GM21360 (cell line): Measurements from ENCODE around the gene SUSD1.
"Not testable (repeated sequence)": the region's sequence is repeated elsewhere in the genome, so short reads cannot be mapped to it uniquely, and the experiment has no call there.

Experiments
- ATAC-seq: cut with Tn5 transposase; IDR thresholded peaks from one replicate; pipeline ENCODE4 v1.9.1; 2021; ENCODE audit warnings: mild to moderate bottlenecking, moderate library complexity; ENCODE audit not compliant: unreplicated experiment

Gene SUSD1

GRCh38 chr9:112174222-112174964 lies 704 bp downstream of the SUSD1 start:
- peak; percentile 76 for ATAC-seq

DNA sequence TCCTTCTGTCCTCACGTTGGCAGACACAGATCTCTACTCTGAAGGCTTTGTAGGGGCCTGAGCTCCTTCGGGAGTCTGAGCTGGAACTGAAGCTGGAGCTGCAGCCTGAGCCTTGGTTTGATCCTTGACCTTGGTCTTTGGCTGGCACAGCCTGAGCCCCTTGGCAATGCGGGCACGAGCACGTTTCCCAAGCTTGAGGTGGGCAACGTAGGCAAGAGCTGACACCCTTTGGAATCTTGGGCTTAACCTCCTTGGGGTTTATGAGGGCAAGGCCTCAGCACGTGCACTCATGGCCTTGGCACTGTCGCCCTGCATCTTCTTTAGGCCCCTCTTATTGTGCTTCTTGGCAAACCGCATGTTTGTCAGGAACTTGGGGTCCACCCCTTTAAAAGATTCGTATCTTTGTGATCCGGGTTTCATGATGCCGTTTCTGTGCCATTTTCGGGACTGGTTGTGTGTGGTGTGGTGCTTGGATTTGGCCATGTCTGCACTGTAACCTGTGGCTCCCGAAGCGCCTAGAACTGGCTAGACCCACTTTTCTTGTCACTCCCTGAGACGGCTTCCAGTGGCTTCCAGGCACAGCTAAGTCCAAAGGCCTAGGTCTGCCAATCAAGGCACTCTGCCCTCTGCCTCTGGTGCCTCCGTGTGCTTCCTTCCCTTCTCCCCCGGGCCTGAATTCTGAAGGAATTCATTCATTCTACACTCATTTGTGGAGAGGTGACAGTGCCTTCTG lies 1.4 kb downstream of the SUSD1 start:
- no peak for ATAC-seq

- no peak for ATAC-seq
Observed at GRCh38 chr9:112170968-112171367, 4.1 kb downstream of the SUSD1 start.

- no peak for ATAC-seq
Observed at GRCh38 chr9:112170235-112170634, 4.9 kb downstream of the SUSD1 start.

DNA sequence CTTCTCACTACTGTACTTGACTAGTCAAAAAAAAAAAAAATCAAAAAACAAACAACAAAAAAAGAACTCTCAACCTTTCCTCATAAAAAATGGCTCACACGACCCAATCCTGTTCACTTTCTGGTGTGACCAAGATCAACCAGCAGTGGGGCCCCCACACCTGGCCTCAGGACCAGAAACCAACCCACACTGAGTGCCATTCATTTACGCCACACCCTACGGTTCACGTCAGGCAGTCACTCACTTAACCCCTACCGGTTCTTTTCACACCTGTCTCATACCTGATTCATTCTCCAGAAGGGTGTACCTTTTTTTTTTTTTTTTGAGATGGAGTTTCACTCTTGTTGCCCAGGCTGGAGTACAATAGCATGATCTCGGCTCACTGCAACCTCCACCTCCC lies 5.7 kb downstream of the SUSD1 start:
- ATAC-seq, result no peak

- no peak for ATAC-seq
Observed at GRCh38 chr9:112168197-112168596, 6.9 kb downstream of the SUSD1 start.

DNA sequence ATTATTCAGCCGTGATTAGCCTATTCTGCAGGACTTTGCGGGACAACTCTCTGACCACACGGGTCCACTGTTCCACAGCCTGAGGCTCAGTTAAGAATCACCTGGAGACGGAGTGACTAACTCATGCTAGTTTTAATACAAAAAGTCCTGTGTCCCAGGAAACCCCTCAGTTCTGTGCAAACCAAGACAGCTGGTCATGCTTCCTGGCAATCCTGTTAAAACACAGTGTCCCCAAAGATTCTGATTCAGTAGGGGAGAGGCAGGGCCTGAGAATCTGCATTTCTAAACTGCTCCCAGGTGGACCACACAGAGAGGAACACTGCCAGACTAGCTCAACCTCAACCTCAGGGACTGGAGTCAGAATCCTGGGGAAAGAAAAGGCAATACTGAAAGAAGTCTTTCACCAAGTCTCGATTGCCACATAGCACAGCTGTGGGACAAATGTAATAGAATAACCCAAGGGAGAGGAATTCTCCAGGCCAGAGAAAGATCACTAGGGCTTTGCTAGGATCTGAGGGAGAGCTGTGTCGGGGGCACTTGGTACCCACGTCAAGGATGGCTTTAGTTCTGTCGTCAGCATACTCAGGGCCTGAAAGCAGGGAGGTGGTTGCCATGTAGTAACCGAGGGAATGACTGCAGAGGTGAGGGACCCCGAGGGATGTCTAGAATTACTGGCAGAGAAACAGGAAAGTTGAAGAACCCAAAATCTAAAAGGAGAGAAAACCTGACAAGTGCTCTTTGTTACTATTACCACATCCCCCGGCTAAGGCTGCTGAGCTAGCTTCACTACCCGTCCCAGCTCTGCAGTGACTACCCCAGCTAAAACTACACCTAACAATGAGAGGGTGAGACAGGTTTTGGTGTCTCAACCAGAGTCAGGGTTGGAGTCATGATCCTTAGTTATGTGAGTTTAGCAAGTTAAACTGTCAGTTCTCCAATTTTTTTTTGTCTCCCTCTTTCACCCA lies 8.6 kb downstream of the SUSD1 start:
- ATAC-seq, result no peak

GRCh38 chr9:112162621-112163413 lies 12.3 kb downstream of the SUSD1 start:
- ATAC-seq, result no peak

DNA sequence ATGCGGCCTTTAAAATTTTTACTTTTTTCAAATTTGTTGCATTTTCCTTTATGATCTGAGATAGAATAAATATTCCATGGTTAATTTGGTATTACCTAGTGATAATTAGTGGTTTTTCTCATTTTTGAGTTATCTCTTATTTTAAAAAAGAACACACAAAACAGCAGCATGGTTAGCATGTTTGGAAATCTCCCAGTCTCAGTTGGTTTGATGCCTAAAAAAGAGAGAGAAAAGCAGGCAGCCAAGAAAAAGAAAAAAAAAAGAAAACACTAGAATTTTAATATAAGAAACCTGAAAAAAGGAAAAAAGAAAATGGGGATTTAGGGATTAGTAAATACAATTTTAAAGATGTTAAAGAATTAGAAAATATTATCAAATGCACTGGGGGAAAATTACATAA lies 15.3 kb downstream of the SUSD1 start:
- no peak for ATAC-seq

- ATAC-seq, result no peak
Observed at GRCh38 chr9:112158656-112159367, 16.3 kb downstream of the SUSD1 start.

GRCh38 chr9:112157961-112158360 lies 17.1 kb downstream of the SUSD1 start:
- no peak for ATAC-seq

GRCh38 chr9:112157087-112157486 lies 18.0 kb downstream of the SUSD1 start:
- ATAC-seq, result no peak

DNA sequence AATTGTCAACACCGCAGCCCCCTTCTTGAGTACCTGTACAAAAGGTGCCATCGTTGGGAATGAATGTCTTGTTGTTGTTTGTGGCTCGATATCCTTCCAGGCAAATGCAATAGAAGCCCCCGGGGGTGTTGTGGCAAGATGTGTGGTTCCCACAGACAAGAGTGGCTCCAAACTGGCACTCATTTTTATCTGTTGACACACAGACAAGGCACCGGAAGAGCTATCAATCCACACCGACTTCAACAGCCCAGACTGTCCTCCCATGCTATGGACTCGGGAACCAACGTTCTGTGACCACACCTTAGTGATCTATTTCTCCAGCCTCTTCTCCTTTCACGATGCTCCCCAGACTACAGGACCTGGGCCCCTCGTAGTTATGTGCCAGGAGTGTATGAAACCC lies 25.9 kb downstream of the SUSD1 start:
- ATAC-seq, result no peak

GRCh38 chr9:112145886-112146285 lies 29.2 kb downstream of the SUSD1 start:
- ATAC-seq, result no peak

DNA sequence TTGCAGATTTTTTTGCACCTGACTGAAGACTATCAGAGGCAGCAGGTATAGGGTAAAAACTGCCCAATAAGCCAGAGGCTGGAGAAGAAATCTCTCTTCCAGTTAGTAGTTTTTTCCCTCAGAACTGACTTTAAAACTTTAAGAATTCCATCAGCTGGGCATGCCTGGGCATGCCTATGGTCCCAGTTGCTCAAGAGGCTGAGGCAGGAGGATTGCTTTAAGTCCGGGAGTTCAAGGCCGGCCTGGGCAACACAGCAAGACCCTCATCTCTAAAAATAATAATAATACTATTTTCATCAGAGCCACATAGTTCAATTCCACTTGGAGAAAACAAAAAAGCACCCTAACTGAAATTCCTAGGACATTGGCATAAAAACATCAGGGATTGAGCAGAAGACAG lies 30.3 kb downstream of the SUSD1 start:
- no peak for ATAC-seq

DNA sequence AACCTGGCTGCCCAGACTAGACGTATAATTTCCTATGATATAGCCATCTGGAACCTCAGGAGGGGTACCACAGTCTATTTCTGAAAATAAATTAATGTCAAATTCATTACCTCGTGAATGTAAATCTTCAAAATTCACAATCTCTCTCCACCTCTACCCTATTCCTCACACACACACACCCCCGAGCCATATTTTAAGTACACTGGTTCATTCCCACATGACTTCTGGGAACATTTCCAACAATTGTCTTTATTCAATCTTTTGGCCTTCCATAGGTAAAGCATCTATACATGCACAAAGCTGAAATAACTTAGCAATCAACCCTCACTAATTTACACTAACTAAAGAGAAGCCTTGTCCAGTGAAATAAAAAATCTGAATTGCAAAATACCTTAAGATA lies 32.7 kb downstream of the SUSD1 start:
- ATAC-seq, result no peak

- ATAC-seq, result no peak
Observed at GRCh38 chr9:112140936-112141335, 34.2 kb downstream of the SUSD1 start.

- no peak for ATAC-seq
Observed at GRCh38 chr9:112137066-112137465, 38.0 kb downstream of the SUSD1 start.

DNA sequence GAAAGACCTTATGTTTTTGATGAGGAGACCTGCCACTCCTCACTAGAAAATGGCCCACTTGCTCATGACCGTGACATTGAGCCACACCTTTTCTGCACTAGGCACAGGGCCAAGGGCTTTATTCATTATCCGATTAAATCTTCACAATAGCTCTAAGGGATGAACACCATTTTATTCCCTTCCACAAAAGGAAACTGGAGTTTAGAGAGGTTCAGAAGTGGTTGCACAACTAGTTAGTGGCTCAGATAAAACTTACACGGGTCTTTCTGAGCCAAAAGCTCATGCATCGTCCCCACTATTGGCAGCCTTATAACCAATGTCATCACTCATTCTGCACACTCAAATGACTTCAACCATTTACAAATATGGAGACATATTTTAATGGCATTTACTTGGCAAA lies 39.4 kb downstream of the SUSD1 start:
- ATAC-seq, result no peak

DNA sequence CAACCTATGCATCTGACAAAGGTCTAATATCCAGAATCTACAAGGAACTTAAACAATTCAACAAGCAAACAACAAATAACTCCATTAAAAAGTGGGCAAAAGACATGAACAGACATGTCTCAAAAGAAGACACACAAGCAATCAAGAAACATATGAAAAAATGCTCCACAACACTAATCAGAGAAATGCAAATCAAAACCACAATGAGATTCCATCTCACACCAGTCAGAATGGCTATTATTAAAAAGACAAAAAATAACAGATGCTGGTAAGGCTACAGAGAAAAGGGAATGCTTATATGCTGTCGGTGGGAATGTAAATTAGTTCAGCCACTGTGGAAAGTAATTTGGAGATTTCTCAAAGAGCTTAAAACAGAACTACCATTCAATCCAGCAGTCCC lies 41.3 kb downstream of the SUSD1 start:
- not testable (repeated sequence) for ATAC-seq
